Spleen (tissue), 11 donors: ENCODE results near the gene LARP1. TPM values are rescaled to one million over a fixed set of nuclear protein-coding genes. Genes with fewer than 3 reads are reported as not detected.
"Not testable (repeated sequence)": the region's sequence is repeated elsewhere in the genome, so short reads cannot be mapped to it uniquely, and the experiment has no call there.

ENCODE experiments used
- DNase-seq: peaks from one replicate; pipeline ENCODE4 v3.0.0-alpha.2; 2020
- H3K27ac ChIP-seq, 8 donors: fragments of 200-600 bp; sonication (generic) in 7 of 8; 1 replicate in 4 of 8; 2 replicates in 4 of 8; pipeline versions ENCODE4 v1.5.0 to v1.8.0; 2016 to 2021; ENCODE audit warnings: inconsistent platforms in 4 of 8, mild to moderate bottlenecking in 4 of 8, moderate library complexity in 1 of 8
- H3K27me3 ChIP-seq, 7 donors: fragments of 200-600 bp; sonication (generic) in 6 of 7; replicated peaks in 1 of 7; 1 replicate in 4 of 7; 2 replicates in 3 of 7; pipeline versions ENCODE4 v1.5.0 to v1.8.0; 2016 to 2021; ENCODE audit warnings: inconsistent platforms in 3 of 7, mild to moderate bottlenecking in 1 of 7
- H3K36me3 ChIP-seq, 6 donors: fragments of 200-600 bp; sonication (generic) in 5 of 6; 1 replicate in 4 of 6; 2 replicates in 2 of 6; pipeline versions ENCODE4 v1.5.0 to v1.8.0; 2016 to 2021; ENCODE audit warnings: inconsistent platforms in 2 of 6
- H3K4me1 ChIP-seq, 6 donors: fragments of 200-600 bp; sonication (generic) in 5 of 6; 1 replicate in 3 of 6; 2 replicates in 3 of 6; pipeline versions ENCODE4 v1.5.0 to v1.8.0; 2016 to 2021; ENCODE audit warnings: inconsistent platforms in 3 of 6
- H3K4me3 ChIP-seq, 8 donors: fragments of 200-600 bp; sonication (generic) in 7 of 8; 1 replicate in 4 of 8; 2 replicates in 4 of 8; pipeline versions ENCODE4 v1.5.0 to v1.8.0; 2016 to 2021; ENCODE audit warnings: inconsistent platforms in 4 of 8, mild to moderate bottlenecking in 4 of 8, moderate library complexity in 2 of 8
- H3K9me3 ChIP-seq, 8 donors: fragments of 200-600 bp; sonication (generic) in 7 of 8; 1 replicate in 4 of 8; 2 replicates in 4 of 8; pipeline versions ENCODE4 v1.5.0 to v1.8.0; 2016 to 2021; ENCODE audit warnings: inconsistent platforms in 4 of 8
- CTCF ChIP-seq, 11 experiments: fragments of 200-600 bp in 7 of 11; fragments of 450-650 bp in 4 of 11; sonication (generic) in 4 of 11; IDR thresholded peaks in 8 of 11; conservative IDR thresholded peaks in 3 of 11; 1 replicate in 7 of 11; 2 replicates in 4 of 11; pipeline versions ENCODE4 v1.4.0 to v1.8.0; 2016 to 2021; ENCODE audit warnings: antibody characterized with exemption in 11 of 11, inconsistent platforms in 4 of 11, mild to moderate bottlenecking in 1 of 11
- POLR2A ChIP-seq, 3 donors: fragments of 450-650 bp; IDR thresholded peaks; one replicate each; pipeline ENCODE4 v1.5.1; 2017; ENCODE audit warnings: antibody characterized with exemption in 3 of 3, mild to moderate bottlenecking in 1 of 3
- POLR2AphosphoS5 ChIP-seq, 3 donors: sonication (generic); formaldehyde crosslinking; IDR thresholded peaks; one replicate each; pipeline ENCODE4 v1.5.1; 2017; ENCODE audit warnings: antibody characterized with exemption in 3 of 3
- WGBS, 5 donors: extraction: QIAGEN DNeasy Blood & Tissue Kit in 3 of 5; methylation state at CpG; one replicate each; pipeline versions ENCODE4 v1.1.5 to v1.1.7; 2013 to 2018; 5-methylcytosine and 5-hydroxymethylcytosine counted together
- intact Hi-C: fragments of 100-400 bp; cut with DNase I; formaldehyde crosslinking; loops from one replicate; pipeline ENCODE4 v1.15.0; 2023; ENCODE audit warnings: low total_unique reads
- polyA plus RNA-seq, 3 donors: library from polyadenylated mRNA; stranded (reverse); fragments of 200-250 nt; gene quantifications; one replicate each; pipeline ENCODE4 v1.2.1, GENCODE V29; 2013
- total RNA-seq, 7 donors: library from RNA; depleted of rRNA in 3 of 7; stranded (reverse); fragments of >200 nt in 3 of 7; fragmentation: NEBNext Ultra II Directional in 4 of 7; extraction: Animal tissue kit (Norgen Biotek cat#: 25700) in 4 of 7; gene quantifications; one replicate each; pipeline versions ENCODE4 v1.1.0 to v1.2.1, GENCODE V29; 2016 to 2021
- donor health status: healthy with polysubstance abuse.
- donor health status: DM: no; HTN: no; CAD: no; lungs with moderate emphysema.
- donor health status: DM: no; HTN: no; CAD: no.
- donor health status: Bipolar disorder and iron deficiency.
- donor health status: healthy.
- donor health status: DM: no; HTN: no; CAD: no.
- donor health status: DM: yes; HTN: yes; CAD: no.

The LARP1 gene
- total and polyA plus RNA-seq, 10 donors: 13.8 to 168 (median 120) TPM

GRCh38 chr5:154758977-154759376 lies 3.8 kb downstream of the LARP1 start:
- Histone ChIP-seq H3K27ac (peak overlapping the region in 5 of 8 donors; percentile 16 to 99 (median 98)), H3K9me3 (no peaks in the 10 kb centered on the region), H3K4me1 (peaks cover 37 to 78% (median 62%) of the 10 kb centered on the region in 6 donors), H3K27me3 (no peaks in the 10 kb centered on the region), H3K4me3 (peak overlapping the region in 2 of 8 donors; percentile 96 to 99), H3K36me3 (no peaks in the 10 kb centered on the region)
- DNase-seq: no peak
- intact Hi-C loops: loop anchor here (5.0 to 10.0 kb wide), 3 partner anchors 56 to 314 kb away; partner anchors contain the start of gene SAP30L
- WGBS, 5 donors: 50 to 61% (median 57%) methylated on average over 3 of the region's 3 CpGs
- no peak for TF ChIP-seq POLR2A (IDR thresholded peaks at IDR 0.05)
- TF ChIP-seq CTCF (IDR thresholded peaks at IDR 0.05 in 8 of 11, conservative IDR thresholded peaks at IDR 0.05 in 3 of 11): no peak
- no peak for TF ChIP-seq POLR2AphosphoS5 (IDR thresholded peaks at IDR 0.05)

GRCh38 chr5:154759868-154760267 lies 4.7 kb downstream of the LARP1 start:
- not testable (repeated sequence) for H3K36me3 ChIP-seq, H3K9me3 ChIP-seq, H3K27me3 ChIP-seq, DNase-seq
- 76 to 88% (median 85%) methylated on average over 12 of the region's 12 CpGs for WGBS, 5 donors
- peaks cover 40 to 79% (median 59%) of the 10 kb centered on the region in 6 donors for H3K4me1 ChIP-seq
- intact Hi-C loops: loop anchor here (5.0 to 10.0 kb wide), 3 partner anchors 55 to 315 kb away; partner anchors contain the start of gene SAP30L
- H3K27ac ChIP-seq: peak overlapping the region in 3 of 8 donors; percentile 54 to 98 (median 57)
- peak overlapping the region in 1 of 8 donors; percentile 21 for H3K4me3 ChIP-seq

DNA sequence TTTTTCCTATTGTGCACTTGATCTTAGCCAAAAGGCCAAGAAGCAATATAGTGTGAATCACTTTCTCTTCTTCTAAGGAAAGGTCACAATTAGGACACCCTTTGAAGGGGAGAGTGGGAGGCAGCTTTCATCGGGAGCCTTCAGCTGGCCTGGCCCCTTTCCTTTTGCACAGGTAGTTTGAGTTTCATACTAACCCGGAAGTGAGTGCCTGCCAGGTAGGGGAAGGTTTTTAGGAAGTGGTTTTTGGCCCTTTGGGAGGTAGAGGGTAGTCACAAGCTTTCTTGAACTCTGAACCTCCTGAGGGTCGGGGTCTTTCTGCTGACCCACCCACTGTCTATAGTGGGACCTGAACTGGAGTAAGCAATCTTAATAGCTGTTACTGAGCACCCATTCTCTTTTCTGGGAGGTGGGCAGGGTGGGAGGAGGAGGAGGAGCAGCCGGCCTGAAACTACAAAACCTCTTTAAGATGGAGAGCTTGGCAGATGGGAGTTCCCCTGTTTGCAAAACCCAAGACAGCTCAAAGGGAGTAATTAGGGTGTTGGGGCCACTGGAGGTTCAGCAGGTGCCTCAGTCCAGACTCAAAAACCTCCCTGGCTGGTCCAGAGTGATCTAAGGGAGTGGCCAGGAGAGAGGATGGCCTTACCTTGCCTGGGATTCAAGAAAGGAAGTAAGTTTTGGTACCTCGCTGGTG lies 6.0 kb downstream of the LARP1 start:
- TF ChIP-seq CTCF (IDR thresholded peaks at IDR 0.05 in 8 of 11, conservative IDR thresholded peaks at IDR 0.05 in 3 of 11) (no peak), POLR2AphosphoS5 (IDR thresholded peaks at IDR 0.05) (no peak), POLR2A (IDR thresholded peaks at IDR 0.05) (no peak)
- Histone ChIP-seq H3K4me1 (peaks cover 45 to 92% (median 72%) of the 10 kb centered on the region in 6 donors), H3K36me3 (no peaks in the 10 kb centered on the region), H3K9me3 (no peaks in the 10 kb centered on the region), H3K27ac (peak overlapping the region in 6 of 8 donors; percentile 36 to 98 (median 52)), H3K4me3 (peak overlapping the region in 1 of 8 donors; percentile 22), H3K27me3 (no peaks in the 10 kb centered on the region)
- 34 to 40% (median 37%) methylated on average over 5 of the region's 5 CpGs for WGBS, 5 donors
- no peak for DNase-seq
- intact Hi-C loops: no loop called here

DNA sequence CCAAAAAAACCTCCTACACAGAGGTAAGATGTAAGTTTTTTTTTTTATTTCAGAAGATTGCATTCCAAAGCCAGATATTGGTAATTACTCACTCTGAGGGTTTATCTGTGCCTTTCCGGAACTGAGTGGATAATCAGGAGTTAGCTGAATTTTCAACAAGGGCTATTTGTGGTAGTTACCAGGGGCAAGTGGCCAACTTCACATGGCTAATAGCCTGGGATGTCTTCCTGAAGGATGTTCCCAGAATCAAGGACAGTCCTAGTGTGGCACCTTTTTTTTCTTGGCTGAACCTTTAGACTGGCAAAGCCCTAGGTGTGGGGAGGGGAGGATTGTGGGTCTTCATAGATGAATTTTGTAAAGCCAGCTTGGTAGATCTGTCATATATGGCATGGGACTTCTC lies 7.1 kb downstream of the LARP1 start:
- no peaks in the 10 kb centered on the region for H3K36me3 ChIP-seq
- H3K9me3 ChIP-seq: no peaks in the 10 kb centered on the region
- TF ChIP-seq POLR2A (IDR thresholded peaks at IDR 0.05) (no peak), CTCF (IDR thresholded peaks at IDR 0.05 in 8 of 11, conservative IDR thresholded peaks at IDR 0.05 in 3 of 11) (no peak), POLR2AphosphoS5 (IDR thresholded peaks at IDR 0.05) (no peak)
- no peak overlapping the region for H3K4me3 ChIP-seq
- peaks cover 55 to 100% (median 83%) of the 10 kb centered on the region in 6 donors for H3K4me1 ChIP-seq
- no peak overlapping the region for H3K27ac ChIP-seq
- no peak for DNase-seq
- intact Hi-C loops: no loop called here
- 73 to 92% (median 90%) methylated on average over 1 of the region's 1 CpG for WGBS, 5 donors
- no peaks in the 10 kb centered on the region for H3K27me3 ChIP-seq
